Endothelial cell of umbilical vein (primary cell): ENCODE results near the gene RAB33B. TPM values are rescaled to one million over a fixed set of nuclear protein-coding genes. Genes with fewer than 3 reads are reported as not detected.
"Not testable (repeated sequence)": the region's sequence is repeated elsewhere in the genome, so short reads cannot be mapped to it uniquely, and the experiment has no call there.

Experiments used
- BruUV-seq: library from RNA; stranded (reverse); fragments of 400-500 nt; replicated peaks from 2 replicates; lab custom pipeline; 2021; lab: Mats Ljungman, UMichigan
- CTCF ChIA-PET: fragments of 300-600, 350-600 bp; sonication (Branson Sonifier 250); formaldehyde crosslinking; loops from one replicate; lab custom pipeline; 2021; ENCODE audit warnings: antibody characterized with exemption, inconsistent platforms; lab: Charles Lee
- POLR2A ChIA-PET: fragments of 300-600, 350-600 bp; sonication (Branson Sonifier 250); formaldehyde crosslinking; loops from one replicate; lab custom pipeline; 2021; ENCODE audit warnings: antibody characterized with exemption, inconsistent platforms; lab: Charles Lee
- DNase-seq: peaks from one replicate; pipeline ENCODE4 v3.0.0-alpha.2; 2011; ENCODE audit warnings: low read depth, low spot score
- FAIRE-seq: peaks from 2 replicates; lab custom pipeline; 2011; peaks lifted over from hg19 to GRCh38; lab: Jason Lieb, UNC
- H2AFZ ChIP-seq: 2 replicates; pipeline ENCODE4 v1.6.0; 2012; ENCODE audit warnings: low read depth, low read length, control low read depth, inconsistent platforms
- H3K27ac ChIP-seq: 2 replicates; pipeline ENCODE4 v1.5.1; 2011; ENCODE audit warnings: low read depth, mild to moderate bottlenecking, control low read depth, low read length, moderate library complexity; ENCODE audit not compliant: insufficient read depth
- H3K27me3 ChIP-seq, 2 experiments: 2 replicates each; pipeline versions ENCODE4 v1.6.0 to v1.6.1; 2011; ENCODE audit warnings: low read length in 2 of 2, mixed read lengths in 1 of 2; ENCODE audit not compliant: control insufficient read depth in 2 of 2, insufficient read depth in 2 of 2
- H3K36me3 ChIP-seq, 2 experiments: 2 replicates in 1 of 2; 3 replicates in 1 of 2; pipeline ENCODE4 v1.5.1; 2011; ENCODE audit warnings: low read length in 2 of 2, mild to moderate bottlenecking in 1 of 2, moderate library complexity in 1 of 2; ENCODE audit not compliant: control insufficient read depth in 2 of 2, insufficient read depth in 2 of 2; ENCODE audit errors: extremely low read depth in 1 of 2
- H3K4me1 ChIP-seq: 3 replicates; pipeline ENCODE4 v1.5.1; 2011; ENCODE audit warnings: mild to moderate bottlenecking, low read length; ENCODE audit not compliant: control insufficient read depth, insufficient read depth; ENCODE audit errors: extremely low read depth
- H3K4me2 ChIP-seq: 2 replicates; pipeline ENCODE4 v1.6.1; 2011; ENCODE audit warnings: low read length, control low read depth, mixed read lengths; ENCODE audit not compliant: insufficient read depth
- H3K4me3 ChIP-seq, 3 experiments: fragments of 200-600 bp in 1 of 3; sonication (generic), shearing (Covaris generic) in 1 of 3; replicated peaks in 1 of 3; 2 replicates each; pipeline ENCODE4 v1.5.1; 2011 to 2016; ENCODE audit warnings: control low read depth in 3 of 3, low read length in 3 of 3, mild to moderate bottlenecking in 2 of 3, inconsistent platforms in 1 of 3, low read depth in 1 of 3, moderate library complexity in 1 of 3; ENCODE audit not compliant: insufficient read depth in 1 of 3
- H3K79me2 ChIP-seq: 2 replicates; pipeline ENCODE4 v1.6.0; 2012; ENCODE audit warnings: low read length, inconsistent platforms; ENCODE audit not compliant: control insufficient read depth, insufficient read depth
- H3K9ac ChIP-seq: replicated peaks from 2 replicates; pipeline ENCODE3; 2011; ENCODE audit warnings: low read length, control low read depth; ENCODE audit not compliant: insufficient read depth; ENCODE audit errors: extremely low read depth
- H3K9me1 ChIP-seq: replicated peaks from 3 replicates; pipeline ENCODE4 v1.6.0; 2011; ENCODE audit warnings: mild to moderate bottlenecking, low read length; ENCODE audit not compliant: control insufficient read depth, insufficient read depth; ENCODE audit errors: extremely low read depth
- H3K9me3 ChIP-seq: replicated peaks from 2 replicates; pipeline ENCODE4 v1.5.1; 2012; ENCODE audit warnings: low read length, inconsistent platforms; ENCODE audit not compliant: control insufficient read depth, insufficient read depth
- H4K20me1 ChIP-seq: replicated peaks from 2 replicates; pipeline ENCODE3; 2011; ENCODE audit warnings: mild to moderate bottlenecking, low read length; ENCODE audit not compliant: control insufficient read depth, insufficient read depth; ENCODE audit errors: extremely low read depth
- CTCF ChIP-seq, 2 donors: IDR thresholded peaks; 1 replicate in 1 of 2; 2 replicates in 1 of 2; pipeline ENCODE4 v1.5.1; 2011; ENCODE audit warnings: low read length in 2 of 2, mild to moderate bottlenecking in 2 of 2, moderate library complexity in 2 of 2, control low read depth in 1 of 2, inconsistent platforms in 1 of 2, low read depth in 1 of 2; ENCODE audit not compliant: insufficient read depth in 1 of 2; ENCODE audit errors: extremely low read depth in 1 of 2
- EZH2 ChIP-seq: IDR thresholded peaks from 2 replicates; pipeline ENCODE4 v1.6.1; 2012; ENCODE audit warnings: borderline replicate concordance, low read depth, mild to moderate bottlenecking, moderate library complexity, low read length, inconsistent platforms; ENCODE audit not compliant: severe bottlenecking
- FOS ChIP-seq: IDR thresholded peaks from 2 replicates; pipeline ENCODE4 v1.6.1; 2011; ENCODE audit warnings: mild to moderate bottlenecking, low read length, moderate library complexity, borderline replicate concordance; ENCODE audit not compliant: insufficient read depth
- GATA2 ChIP-seq: IDR thresholded peaks from 2 replicates; pipeline ENCODE4 v1.7.0; 2011; ENCODE audit warnings: low read depth, mild to moderate bottlenecking, moderate library complexity, mixed read lengths, low read length; ENCODE audit not compliant: insufficient read length, insufficient read depth
- JUN ChIP-seq: IDR thresholded peaks from 2 replicates; pipeline ENCODE4 v1.6.1; 2011; ENCODE audit warnings: borderline replicate concordance, low read depth; ENCODE audit not compliant: insufficient read length, insufficient read depth
- MAX ChIP-seq: IDR thresholded peaks from 2 replicates; pipeline ENCODE4 v1.6.1; 2011; ENCODE audit not compliant: insufficient read depth, insufficient read length
- MYC ChIP-seq: IDR thresholded peaks from one replicate; pipeline ENCODE4 v1.6.1; 2011; ENCODE audit warnings: mild to moderate bottlenecking, low read depth, low read length
- POLR2A ChIP-seq: IDR thresholded peaks from 2 replicates; pipeline ENCODE4 v1.6.1; 2012; ENCODE audit warnings: low read depth, mild to moderate bottlenecking, control low read depth, low read length
- POLR2AphosphoS5 ChIP-seq: IDR thresholded peaks from 2 replicates; pipeline ENCODE4 v1.6.1; 2012; ENCODE audit warnings: low read depth, mild to moderate bottlenecking, control low read depth, low read length, moderate library complexity; ENCODE audit not compliant: insufficient read depth
- dilution Hi-C: fragments of 300-500 bp; cut with MboI; formaldehyde crosslinking; loops from one replicate; pipeline ENCODE4 v1.15.0; 2019; ENCODE audit warnings: low sequenced_read_pairs; ENCODE audit not compliant: extremely low pct_ligation_motif_present
- intact Hi-C: fragments of 100-400 bp; cut with micrococcal nuclease; formaldehyde crosslinking; loops from one replicate; pipeline ENCODE4 v1.10.0; 2022
- polyA plus RNA-seq, 4 experiments: library from polyadenylated mRNA; depleted of rRNA in 3 of 4; stranded (reverse) in 3 of 4; unstranded in 1 of 4; fragments of >200 nt; gene quantifications; 2 replicates each; pipeline versions ENCODE4 v1.2.1 to v1.2.3, GENCODE V29; 2011 to 2012; ENCODE audit warnings: missing spikeins in 1 of 4
- total RNA-seq: library from RNA; stranded (reverse); gene quantifications from 2 replicates; pipeline ENCODE4 v1.2.3, GENCODE V29; 2021

RAB33B gene
- total and polyA plus RNA-seq, 2 donors (not counting 3 experiments of a cell fraction or from before 2014, with no cell fraction given): 7.8 to 14.7 TPM

- no peaks in the 10 kb centered on the region for H3K9me3 ChIP-seq
- no peak overlapping the region for H3K27ac ChIP-seq
- ChIA-PET POLR2A (no interaction called here), CTCF (interaction anchor here (1.5 kb wide), 1 partner anchor 10 kb away, joined by 4 read pairs; the partner anchor contains the start of gene RAB33B)
- H3K4me3 ChIP-seq: no peak overlapping the region
- intact Hi-C loops: no loop called here
- no peaks in the 10 kb centered on the region for H3K9me1 ChIP-seq
- no peak overlapping the region for H3K9ac ChIP-seq
- no peaks in the 10 kb centered on the region for H4K20me1 ChIP-seq
- BruUV-seq: no TSS peak
- H3K36me3 ChIP-seq: no peaks in the 10 kb centered on the region
- dilution Hi-C loops: no loop called here
- H3K4me1 ChIP-seq: no peaks in the 10 kb centered on the region
- TF ChIP-seq MAX: no peak
- no peak for TF ChIP-seq POLR2AphosphoS5
- TF ChIP-seq POLR2A: no peak
- TF ChIP-seq FOS: no peak
- TF ChIP-seq EZH2: no peak
- no peak for TF ChIP-seq MYC
- TF ChIP-seq JUN: no peak
- no peak for TF ChIP-seq CTCF (IDR thresholded peaks at IDR 0.05; ENCODE audit: extremely low read depth in 1 of 2, insufficient read depth in 1 of 2, low read depth in 1 of 2, low read length in 2 of 2)
- no peak for TF ChIP-seq GATA2
- H2AFZ ChIP-seq: no peak overlapping the region
- no peaks in the 10 kb centered on the region for H3K79me2 ChIP-seq
- FAIRE-seq (no peak), DNase-seq (no peak)
- no peak overlapping the region for H3K4me2 ChIP-seq
- no peaks in the 10 kb centered on the region for H3K27me3 ChIP-seq
Measured at GRCh38 chr4:139443661-139444060, 10.3 kb upstream of the RAB33B start.

- FAIRE-seq, BruUV-seq, POLR2A ChIA-PET, DNase-seq, CTCF ChIA-PET, H2AFZ ChIP-seq, H3K4me2 ChIP-seq, H3K9ac ChIP-seq, dilution Hi-C loops, H4K20me1 ChIP-seq, H3K27me3 ChIP-seq, H3K36me3 ChIP-seq, H3K27ac ChIP-seq, H3K4me1 ChIP-seq, H3K9me3 ChIP-seq, H3K9me1 ChIP-seq, H3K79me2 ChIP-seq, H3K4me3 ChIP-seq, intact Hi-C loops: not testable (repeated sequence)
Measured at GRCh38 chr4:139444881-139445280, 9.0 kb upstream of the RAB33B start.

GRCh38 chr4:139447078-139447477 is 6.8 kb upstream of the RAB33B start:
- H3K79me2 ChIP-seq, intact Hi-C loops, FAIRE-seq, H3K4me1 ChIP-seq, POLR2A ChIA-PET, H3K9me1 ChIP-seq, H4K20me1 ChIP-seq, H3K9me3 ChIP-seq, CTCF ChIA-PET, DNase-seq, H3K27ac ChIP-seq, H3K4me3 ChIP-seq, H2AFZ ChIP-seq, H3K36me3 ChIP-seq, H3K4me2 ChIP-seq, H3K9ac ChIP-seq, dilution Hi-C loops, BruUV-seq, H3K27me3 ChIP-seq: not testable (repeated sequence)
